GM23338 (cell line): ENCODE measurements around the gene SCG5. TPM values are rescaled to one million over a fixed set of nuclear protein-coding genes. Genes with fewer than 3 reads are reported as not detected.

Source experiments
- ATAC-seq: fragments of 200-7000 bp; cut with Tn5 transposase; 3 replicates; pipeline ENCODE4 v1.9.1; 2020
- DNase-seq: peaks from one replicate; pipeline ENCODE4 v3.0.0-alpha.2; 2015; ENCODE audit warnings: low spot score
- H2AFZ ChIP-seq: fragments of 200-600 bp; sonication (generic); 2 replicates; pipeline ENCODE4 v1.8.0; 2016; ENCODE audit warnings: antibody characterized with exemption, mild to moderate bottlenecking, moderate library complexity
- H3F3A ChIP-seq: fragments of 200-600 bp; sonication (generic); replicated peaks from 2 replicates; pipeline ENCODE4 v1.8.0; 2017; ENCODE audit warnings: antibody characterized with exemption, mixed run types, low read depth
- H3K27ac ChIP-seq: fragments of 200-600 bp; sonication (generic); 2 replicates; pipeline ENCODE4 v1.6.1; 2016; ENCODE audit warnings: low read depth
- H3K27me3 ChIP-seq: fragments of 200-600 bp; sonication (generic); 2 replicates; pipeline ENCODE4 v1.8.0; 2016; ENCODE audit warnings: mild to moderate bottlenecking, mixed run types, moderate library complexity; ENCODE audit not compliant: insufficient read depth
- H3K36me3 ChIP-seq: fragments of 200-600 bp; sonication (generic); 2 replicates; pipeline ENCODE4 v1.8.0; 2016; ENCODE audit warnings: mild to moderate bottlenecking; ENCODE audit not compliant: insufficient read depth
- H3K4me1 ChIP-seq: fragments of 200-600 bp; sonication (generic); 2 replicates; pipeline ENCODE4 v1.8.0; 2016; ENCODE audit warnings: mild to moderate bottlenecking, moderate library complexity; ENCODE audit not compliant: insufficient read depth
- H3K4me2 ChIP-seq: fragments of 200-600 bp; sonication (generic); 2 replicates; pipeline ENCODE4 v1.7.1; 2017; ENCODE audit warnings: mixed run types
- H3K4me3 ChIP-seq: fragments of 200-600 bp; sonication (generic); 2 replicates; pipeline ENCODE4 v1.6.1; 2016; ENCODE audit warnings: mixed run types
- H3K79me2 ChIP-seq: fragments of 200-600 bp; sonication (generic); replicated peaks from 2 replicates; pipeline ENCODE4 v1.8.0; 2017; ENCODE audit warnings: mild to moderate bottlenecking; ENCODE audit not compliant: insufficient read depth
- H3K9me2 ChIP-seq: fragments of 200-600 bp; sonication (generic); 2 replicates; pipeline ENCODE4 v1.8.0; 2017; ENCODE audit not compliant: insufficient read depth
- H4K20me1 ChIP-seq: fragments of 200-600 bp; sonication (generic); replicated peaks from 2 replicates; pipeline ENCODE4 v1.8.0; 2017; ENCODE audit warnings: mild to moderate bottlenecking; ENCODE audit not compliant: insufficient read depth
- H3K27ac Mint-ChIP-seq: 2 replicates; pipeline ENCODE4 v1.8.0; 2020; ENCODE audit warnings: inconsistent platforms, mild to moderate bottlenecking, moderate library complexity, mixed read lengths
- H3K27me3 Mint-ChIP-seq: 3 replicates; pipeline ENCODE4 v1.8.0; 2022; ENCODE audit warnings: low read depth, mild to moderate bottlenecking, moderate library complexity, mixed read lengths, inconsistent platforms; ENCODE audit not compliant: insufficient read depth, poor library complexity
- H3K36me3 Mint-ChIP-seq: 3 replicates; pipeline ENCODE4 v1.8.0; 2021; ENCODE audit warnings: low read depth, mild to moderate bottlenecking, inconsistent platforms, moderate library complexity, mixed read lengths
- H3K4me1 Mint-ChIP-seq: 3 replicates; pipeline ENCODE4 v1.8.0; 2020; ENCODE audit warnings: mild to moderate bottlenecking, inconsistent platforms, mixed read lengths
- H3K4me3 Mint-ChIP-seq: 3 replicates; pipeline ENCODE4 v1.8.0; 2021; ENCODE audit warnings: moderate library complexity, mild to moderate bottlenecking, inconsistent platforms, mixed read lengths
- H3K9me3 Mint-ChIP-seq: 3 replicates; pipeline ENCODE4 v1.8.0; 2020; ENCODE audit warnings: moderate library complexity, mild to moderate bottlenecking, inconsistent platforms, mixed read lengths
- CREB1 ChIP-seq: fragments of 250-450 bp; sonication (Bioruptor Pico); IDR thresholded peaks from 2 replicates; pipeline ENCODE4 v1.5.0; 2020; ENCODE audit warnings: low read depth, mild to moderate bottlenecking, moderate library complexity
- EZH2 ChIP-seq: fragments of 200-600 bp; sonication (generic); IDR thresholded peaks from one replicate; pipeline ENCODE4 v1.8.0; 2017; ENCODE audit warnings: antibody characterized with exemption, mild to moderate bottlenecking, low read depth; ENCODE audit not compliant: unreplicated experiment
- EZH2phosphoT487 ChIP-seq: fragments of 200-600 bp; sonication (generic); IDR thresholded peaks from one replicate; pipeline ENCODE4 v1.8.1; 2018; ENCODE audit warnings: antibody characterized with exemption; ENCODE audit not compliant: unreplicated experiment
- NANOG ChIP-seq: IDR thresholded peaks from 2 replicates; pipeline ENCODE4 v1.6.1; 2016; ENCODE audit warnings: antibody characterized with exemption, borderline replicate concordance
- POLR2AphosphoS5 ChIP-seq: IDR thresholded peaks from 2 replicates; pipeline ENCODE4 v1.6.1; 2016; ENCODE audit warnings: antibody characterized with exemption, low read depth
- STAT1 ChIP-seq: IDR thresholded peaks from one replicate; pipeline ENCODE4 v1.6.1; 2016; ENCODE audit warnings: antibody characterized with exemption; ENCODE audit not compliant: unreplicated experiment
- ZNF331 ChIP-seq: fragments of 250-450 bp; sonication (Bioruptor Pico); IDR thresholded peaks from 2 replicates; pipeline ENCODE4 v1.5.0; 2020; ENCODE audit warnings: low read depth, mild to moderate bottlenecking, moderate library complexity
- polyA plus RNA-seq: library from polyadenylated mRNA; unstranded; fragments of >200 nt; fragmentation: Nextera tagmentation; extraction: Ambion mirVana; gene quantifications from 2 replicates; pipeline ENCODE4 v1.2.1, GENCODE V29; 2016
- total RNA-seq: library from RNA; depleted of rRNA; stranded (reverse); fragments of >200 nt; shearing (Covaris generic); gene quantifications from 2 replicates; pipeline ENCODE4 v1.2.3, GENCODE V29; 2014
- TF ChIP-seq, protein P1 (sequence below): IDR thresholded peaks from one replicate; pipeline ENCODE4 v1.6.1; 2018; ENCODE audit warnings: antibody characterized with exemption; ENCODE audit not compliant: unreplicated experiment
- TF ChIP-seq, protein P2 (sequence below): IDR thresholded peaks from 2 replicates; pipeline ENCODE4 v1.6.1; 2016; ENCODE audit warnings: antibody characterized with exemption
- TF ChIP-seq, protein P3 (sequence below): fragments of 250-450 bp; sonication (Bioruptor Pico); IDR thresholded peaks from 2 replicates; pipeline ENCODE4 v1.5.0; 2020; ENCODE audit warnings: mild to moderate bottlenecking, moderate library complexity

SCG5 gene
- total and polyA plus RNA-seq, 2 experiments from 2014 or later = 48.1 to 73.3 TPM

DNA sequence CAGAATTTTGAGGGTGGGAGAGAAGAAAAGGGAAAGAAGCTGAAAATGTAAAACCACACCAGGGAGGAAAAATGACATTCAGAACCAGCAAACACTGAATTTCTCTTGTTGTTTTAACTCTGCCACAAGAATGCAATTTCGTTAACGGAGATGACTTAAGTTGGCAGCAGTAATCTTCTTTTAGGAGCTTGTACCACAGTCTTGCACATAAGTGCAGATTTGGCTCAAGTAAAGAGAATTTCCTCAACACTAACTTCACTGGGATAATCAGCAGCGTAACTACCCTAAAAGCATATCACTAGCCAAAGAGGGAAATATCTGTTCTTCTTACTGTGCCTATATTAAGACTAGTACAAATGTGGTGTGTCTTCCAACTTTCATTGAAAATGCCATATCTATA is 91.8 kb downstream of the SCG5 start (continued):
- TF ChIP-seq, protein P1, sequence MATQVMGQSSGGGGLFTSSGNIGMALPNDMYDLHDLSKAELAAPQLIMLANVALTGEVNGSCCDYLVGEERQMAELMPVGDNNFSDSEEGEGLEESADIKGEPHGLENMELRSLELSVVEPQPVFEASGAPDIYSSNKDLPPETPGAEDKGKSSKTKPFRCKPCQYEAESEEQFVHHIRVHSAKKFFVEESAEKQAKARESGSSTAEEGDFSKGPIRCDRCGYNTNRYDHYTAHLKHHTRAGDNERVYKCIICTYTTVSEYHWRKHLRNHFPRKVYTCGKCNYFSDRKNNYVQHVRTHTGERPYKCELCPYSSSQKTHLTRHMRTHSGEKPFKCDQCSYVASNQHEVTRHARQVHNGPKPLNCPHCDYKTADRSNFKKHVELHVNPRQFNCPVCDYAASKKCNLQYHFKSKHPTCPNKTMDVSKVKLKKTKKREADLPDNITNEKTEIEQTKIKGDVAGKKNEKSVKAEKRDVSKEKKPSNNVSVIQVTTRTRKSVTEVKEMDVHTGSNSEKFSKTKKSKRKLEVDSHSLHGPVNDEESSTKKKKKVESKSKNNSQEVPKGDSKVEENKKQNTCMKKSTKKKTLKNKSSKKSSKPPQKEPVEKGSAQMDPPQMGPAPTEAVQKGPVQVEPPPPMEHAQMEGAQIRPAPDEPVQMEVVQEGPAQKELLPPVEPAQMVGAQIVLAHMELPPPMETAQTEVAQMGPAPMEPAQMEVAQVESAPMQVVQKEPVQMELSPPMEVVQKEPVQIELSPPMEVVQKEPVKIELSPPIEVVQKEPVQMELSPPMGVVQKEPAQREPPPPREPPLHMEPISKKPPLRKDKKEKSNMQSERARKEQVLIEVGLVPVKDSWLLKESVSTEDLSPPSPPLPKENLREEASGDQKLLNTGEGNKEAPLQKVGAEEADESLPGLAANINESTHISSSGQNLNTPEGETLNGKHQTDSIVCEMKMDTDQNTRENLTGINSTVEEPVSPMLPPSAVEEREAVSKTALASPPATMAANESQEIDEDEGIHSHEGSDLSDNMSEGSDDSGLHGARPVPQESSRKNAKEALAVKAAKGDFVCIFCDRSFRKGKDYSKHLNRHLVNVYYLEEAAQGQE = no peak
- TF ChIP-seq EZH2phosphoT487 (no peak), NANOG (no peak), STAT1 (no peak), CREB1 (CRISPR knock-in tag) (no peak)

DNA sequence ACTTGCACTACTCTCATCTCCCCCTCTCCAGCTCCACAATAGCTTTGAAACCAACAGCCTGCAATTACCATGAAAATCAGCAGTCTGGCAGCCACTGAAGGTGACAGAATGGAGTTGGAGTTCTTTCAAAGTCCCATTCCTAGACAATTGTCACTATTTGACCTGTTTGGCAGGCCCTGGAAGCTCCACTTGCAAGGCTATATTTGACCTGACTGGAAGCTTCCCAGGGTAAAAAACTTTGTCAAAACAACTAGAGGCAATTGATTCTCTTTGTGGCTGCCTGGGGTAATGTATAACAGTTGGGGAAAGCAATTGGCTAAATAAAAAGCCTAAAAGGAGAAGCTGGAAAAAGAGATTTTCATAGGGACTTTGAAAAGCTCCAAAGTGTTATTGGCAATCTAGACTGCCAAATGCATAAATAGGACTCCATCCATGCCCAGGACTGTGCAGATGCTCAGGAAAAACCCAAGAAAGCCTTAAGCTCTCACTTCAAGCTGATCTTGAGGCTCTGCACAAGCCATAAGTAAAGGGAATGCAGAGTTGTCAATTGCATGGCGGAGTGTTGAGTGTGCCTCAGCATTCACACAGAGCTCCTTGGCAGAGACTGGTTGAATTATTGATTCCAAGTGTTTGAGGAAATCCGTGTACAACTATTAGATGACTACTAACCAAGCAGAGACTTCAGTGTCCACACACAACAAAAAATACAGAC is 94.6 kb downstream of the SCG5 start:
- H4K20me1 ChIP-seq = no peaks in the 10 kb centered on the region
- no peaks in the 10 kb centered on the region for H3F3A ChIP-seq
- H3K9me3 Mint-ChIP-seq = peaks cover 2% of the 10 kb centered on the region; the same call in 1 of the 3 replicates
- peaks cover 8% of the 10 kb centered on the region; the same call in 2 of the 3 replicates for H3K4me1 Mint-ChIP-seq
- no peaks in the 10 kb centered on the region for H3K79me2 ChIP-seq
- peaks cover 1% of the 10 kb centered on the region for H3K27me3 Mint-ChIP-seq
- H2AFZ ChIP-seq = peak overlapping the region; percentile 68; the same call in 1 of the 2 replicates
- H3K36me3 Mint-ChIP-seq = peaks cover 3% of the 10 kb centered on the region; the same call in 1 of the 3 replicates
- DNase-seq = no peak
- H3K27me3 ChIP-seq = no peaks in the 10 kb centered on the region
- no peak overlapping the region for H3K27ac Mint-ChIP-seq
- H3K27ac ChIP-seq = no peak overlapping the region
- H3K4me3 Mint-ChIP-seq = no peak overlapping the region
- ATAC-seq = no peak
- H3K4me1 ChIP-seq = peaks cover 3% of the 10 kb centered on the region; the same call in 1 of the 2 replicates
- no peak for TF ChIP-seq EZH2
- TF ChIP-seq EZH2phosphoT487 = no peak
- TF ChIP-seq NANOG = no peak
- no peak for TF ChIP-seq ZNF331
- TF ChIP-seq, protein P2, sequence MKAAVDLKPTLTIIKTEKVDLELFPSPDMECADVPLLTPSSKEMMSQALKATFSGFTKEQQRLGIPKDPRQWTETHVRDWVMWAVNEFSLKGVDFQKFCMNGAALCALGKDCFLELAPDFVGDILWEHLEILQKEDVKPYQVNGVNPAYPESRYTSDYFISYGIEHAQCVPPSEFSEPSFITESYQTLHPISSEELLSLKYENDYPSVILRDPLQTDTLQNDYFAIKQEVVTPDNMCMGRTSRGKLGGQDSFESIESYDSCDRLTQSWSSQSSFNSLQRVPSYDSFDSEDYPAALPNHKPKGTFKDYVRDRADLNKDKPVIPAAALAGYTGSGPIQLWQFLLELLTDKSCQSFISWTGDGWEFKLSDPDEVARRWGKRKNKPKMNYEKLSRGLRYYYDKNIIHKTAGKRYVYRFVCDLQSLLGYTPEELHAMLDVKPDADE = no peak
- TF ChIP-seq, protein P3, sequence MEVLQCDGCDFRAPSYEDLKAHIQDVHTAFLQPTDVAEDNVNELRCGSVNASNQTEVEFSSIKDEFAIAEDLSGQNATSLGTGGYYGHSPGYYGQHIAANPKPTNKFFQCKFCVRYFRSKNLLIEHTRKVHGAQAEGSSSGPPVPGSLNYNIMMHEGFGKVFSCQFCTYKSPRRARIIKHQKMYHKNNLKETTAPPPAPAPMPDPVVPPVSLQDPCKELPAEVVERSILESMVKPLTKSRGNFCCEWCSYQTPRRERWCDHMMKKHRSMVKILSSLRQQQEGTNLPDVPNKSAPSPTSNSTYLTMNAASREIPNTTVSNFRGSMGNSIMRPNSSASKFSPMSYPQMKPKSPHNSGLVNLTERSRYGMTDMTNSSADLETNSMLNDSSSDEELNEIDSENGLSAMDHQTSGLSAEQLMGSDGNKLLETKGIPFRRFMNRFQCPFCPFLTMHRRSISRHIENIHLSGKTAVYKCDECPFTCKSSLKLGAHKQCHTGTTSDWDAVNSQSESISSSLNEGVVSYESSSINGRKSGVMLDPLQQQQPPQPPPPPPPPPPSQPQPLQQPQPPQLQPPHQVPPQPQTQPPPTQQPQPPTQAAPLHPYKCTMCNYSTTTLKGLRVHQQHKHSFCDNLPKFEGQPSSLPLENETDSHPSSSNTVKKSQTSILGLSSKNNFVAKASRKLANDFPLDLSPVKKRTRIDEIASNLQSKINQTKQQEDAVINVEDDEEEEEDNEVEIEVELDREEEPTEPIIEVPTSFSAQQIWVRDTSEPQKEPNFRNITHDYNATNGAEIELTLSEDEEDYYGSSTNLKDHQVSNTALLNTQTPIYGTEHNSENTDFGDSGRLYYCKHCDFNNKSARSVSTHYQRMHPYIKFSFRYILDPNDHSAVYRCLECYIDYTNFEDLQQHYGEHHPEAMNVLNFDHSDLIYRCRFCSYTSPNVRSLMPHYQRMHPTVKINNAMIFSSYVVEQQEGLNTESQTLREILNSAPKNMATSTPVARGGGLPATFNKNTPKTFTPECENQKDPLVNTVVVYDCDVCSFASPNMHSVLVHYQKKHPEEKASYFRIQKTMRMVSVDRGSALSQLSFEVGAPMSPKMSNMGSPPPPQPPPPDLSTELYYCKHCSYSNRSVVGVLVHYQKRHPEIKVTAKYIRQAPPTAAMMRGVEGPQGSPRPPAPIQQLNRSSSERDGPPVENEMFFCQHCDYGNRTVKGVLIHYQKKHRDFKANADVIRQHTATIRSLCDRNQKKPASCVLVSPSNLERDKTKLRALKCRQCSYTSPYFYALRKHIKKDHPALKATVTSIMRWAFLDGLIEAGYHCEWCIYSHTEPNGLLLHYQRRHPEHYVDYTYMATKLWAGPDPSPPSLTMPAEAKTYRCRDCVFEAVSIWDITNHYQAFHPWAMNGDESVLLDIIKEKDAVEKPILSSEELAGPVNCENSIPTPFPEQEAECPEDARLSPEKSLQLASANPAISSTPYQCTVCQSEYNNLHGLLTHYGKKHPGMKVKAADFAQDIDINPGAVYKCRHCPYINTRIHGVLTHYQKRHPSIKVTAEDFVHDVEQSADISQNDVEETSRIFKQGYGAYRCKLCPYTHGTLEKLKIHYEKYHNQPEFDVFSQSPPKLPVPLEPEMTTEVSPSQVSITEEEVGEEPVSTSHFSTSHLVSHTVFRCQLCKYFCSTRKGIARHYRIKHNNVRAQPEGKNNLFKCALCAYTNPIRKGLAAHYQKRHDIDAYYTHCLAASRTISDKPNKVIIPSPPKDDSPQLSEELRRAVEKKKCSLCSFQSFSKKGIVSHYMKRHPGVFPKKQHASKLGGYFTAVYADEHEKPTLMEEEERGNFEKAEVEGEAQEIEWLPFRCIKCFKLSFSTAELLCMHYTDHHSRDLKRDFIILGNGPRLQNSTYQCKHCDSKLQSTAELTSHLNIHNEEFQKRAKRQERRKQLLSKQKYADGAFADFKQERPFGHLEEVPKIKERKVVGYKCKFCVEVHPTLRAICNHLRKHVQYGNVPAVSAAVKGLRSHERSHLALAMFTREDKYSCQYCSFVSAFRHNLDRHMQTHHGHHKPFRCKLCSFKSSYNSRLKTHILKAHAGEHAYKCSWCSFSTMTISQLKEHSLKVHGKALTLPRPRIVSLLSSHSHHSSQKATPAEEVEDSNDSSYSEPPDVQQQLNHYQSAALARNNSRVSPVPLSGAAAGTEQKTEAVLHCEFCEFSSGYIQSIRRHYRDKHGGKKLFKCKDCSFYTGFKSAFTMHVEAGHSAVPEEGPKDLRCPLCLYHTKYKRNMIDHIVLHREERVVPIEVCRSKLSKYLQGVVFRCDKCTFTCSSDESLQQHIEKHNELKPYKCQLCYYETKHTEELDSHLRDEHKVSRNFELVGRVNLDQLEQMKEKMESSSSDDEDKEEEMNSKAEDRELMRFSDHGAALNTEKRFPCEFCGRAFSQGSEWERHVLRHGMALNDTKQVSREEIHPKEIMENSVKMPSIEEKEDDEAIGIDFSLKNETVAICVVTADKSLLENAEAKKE (CRISPR knock-in tag) = no peak
- TF ChIP-seq STAT1 = no peak
- TF ChIP-seq POLR2AphosphoS5 = no peak
- H3K4me2 ChIP-seq = no peak overlapping the region
- no peaks in the 10 kb centered on the region for H3K9me2 ChIP-seq
- no peak overlapping the region for H3K4me3 ChIP-seq
- no peaks in the 10 kb centered on the region for H3K36me3 ChIP-seq
